Stomach smooth muscle (tissue), 2 donors: ENCODE results near the gene NLGN3.

Source experiments
- H3K27ac ChIP-seq: one replicate; pipeline ENCODE4 v1.7.0; 2013; ENCODE audit warnings: mild to moderate bottlenecking, low read length, inconsistent platforms
- H3K27me3 ChIP-seq, 2 donors: one replicate each; pipeline ENCODE4 v1.7.0; 2013; ENCODE audit warnings: low read length in 2 of 2; ENCODE audit not compliant: insufficient read depth in 2 of 2, control insufficient read depth in 1 of 2
- H3K36me3 ChIP-seq, 2 donors: one replicate each; pipeline ENCODE4 v1.7.0; 2013; ENCODE audit warnings: low read length in 2 of 2; ENCODE audit not compliant: control insufficient read depth in 2 of 2, insufficient read depth in 2 of 2
- H3K4me1 ChIP-seq: one replicate; pipeline ENCODE4 v1.7.0; 2013; ENCODE audit warnings: low read length; ENCODE audit not compliant: control insufficient read depth, insufficient read depth
- H3K4me3 ChIP-seq, 2 donors: one replicate each; pipeline ENCODE4 v1.7.0; 2013; ENCODE audit warnings: low read length in 2 of 2
- H3K9ac ChIP-seq, 2 donors: one replicate each; pipeline ENCODE4 v1.7.0; 2013; ENCODE audit warnings: low read length in 2 of 2, mild to moderate bottlenecking in 1 of 2
- H3K9me3 ChIP-seq, 2 donors: one replicate each; pipeline ENCODE4 v1.7.0; 2013; ENCODE audit warnings: low read length in 2 of 2; ENCODE audit not compliant: control insufficient read depth in 2 of 2
- donor health status: healthy.
- donor health status: Pancreatic carcinoma.

Gene NLGN3

DNA sequence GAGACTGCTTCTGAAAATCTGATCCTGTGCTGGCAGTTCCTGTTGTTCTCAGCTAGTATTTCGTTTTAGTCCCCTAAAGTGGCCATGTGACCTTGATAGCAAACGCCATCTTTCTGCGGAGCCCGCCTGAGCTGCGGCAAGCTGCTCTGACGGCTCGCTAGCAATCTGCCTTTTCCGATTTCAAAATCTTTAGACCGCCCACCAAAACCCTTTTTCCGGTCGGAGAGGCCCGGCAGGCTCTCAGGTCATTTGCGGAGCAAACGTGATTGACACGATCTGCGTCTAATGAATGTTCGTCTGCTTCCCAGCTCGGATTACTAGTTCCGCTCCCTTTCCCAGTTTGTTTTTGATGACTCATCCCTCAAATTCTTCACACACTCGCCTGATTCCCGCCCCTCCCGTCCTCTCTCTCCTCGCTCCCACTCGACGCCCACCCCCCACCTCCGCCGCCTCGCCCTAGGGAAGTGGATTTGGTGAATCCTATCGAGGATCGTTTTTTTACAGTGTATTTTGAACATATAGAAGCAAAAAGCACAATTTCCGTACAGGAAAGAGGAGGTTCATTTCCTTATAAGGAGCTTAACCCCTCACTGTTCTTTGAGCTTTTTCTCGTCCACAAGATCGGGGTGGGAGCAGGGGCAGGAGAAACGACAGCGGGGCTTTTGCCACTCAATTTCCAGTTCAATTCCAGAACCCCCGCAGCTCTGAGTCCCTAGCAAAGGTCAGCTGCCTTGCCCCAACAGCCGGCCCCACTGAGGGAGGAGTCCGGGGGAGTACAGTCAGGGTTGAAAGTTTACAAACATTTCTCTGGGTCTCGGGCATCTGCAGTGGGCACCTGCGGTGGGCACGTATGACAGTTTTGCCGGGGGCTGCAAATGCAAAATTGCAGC, 37.5 kb downstream of the NLGN3 start:
- H3K9me3 ChIP-seq, result no peaks in the 10 kb centered on the region
- peak overlapping the region; percentile 84 to 92 for H3K9ac ChIP-seq
- H3K27ac ChIP-seq, result peak overlapping the region; percentile 89
- peaks cover 3% of the 10 kb centered on the region for H3K4me1 ChIP-seq
- peak overlapping the region; percentile 71 to 73 for H3K4me3 ChIP-seq
- H3K36me3 ChIP-seq, result no peaks in the 10 kb centered on the region
- H3K27me3 ChIP-seq, result peaks cover 0 to 8% of the 10 kb centered on the region in 2 donors

DNA sequence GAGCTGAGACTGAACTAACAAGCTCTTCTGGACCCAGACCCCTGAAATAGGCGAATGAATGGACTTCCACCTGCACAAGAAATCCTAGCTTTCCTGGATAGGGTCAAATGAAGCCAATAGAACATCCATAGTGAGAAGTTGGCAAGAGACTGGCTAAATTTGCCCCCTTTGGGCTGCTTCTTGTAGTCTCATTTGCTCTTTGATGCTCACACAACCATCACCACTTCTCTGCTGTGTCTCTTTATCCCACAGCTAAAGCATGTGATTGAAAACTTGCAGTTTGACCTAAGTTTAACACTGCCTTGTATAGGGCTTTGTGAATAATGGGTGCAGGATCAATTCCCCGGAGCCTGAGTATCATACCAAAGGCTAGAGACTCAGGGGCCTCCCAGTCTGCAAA, 38.2 kb downstream of the NLGN3 start:
- H3K9me3 ChIP-seq, result no peaks in the 10 kb centered on the region
- peak overlapping the region in 1 of 2 donors; percentile 79 for H3K9ac ChIP-seq
- H3K4me3 ChIP-seq, result peak overlapping the region; percentile 67 to 71
- no peaks in the 10 kb centered on the region for H3K36me3 ChIP-seq
- peaks cover 3% of the 10 kb centered on the region for H3K4me1 ChIP-seq
- peak overlapping the region; percentile 89 for H3K27ac ChIP-seq
- peaks cover 0 to 7% of the 10 kb centered on the region in 2 donors for H3K27me3 ChIP-seq

DNA sequence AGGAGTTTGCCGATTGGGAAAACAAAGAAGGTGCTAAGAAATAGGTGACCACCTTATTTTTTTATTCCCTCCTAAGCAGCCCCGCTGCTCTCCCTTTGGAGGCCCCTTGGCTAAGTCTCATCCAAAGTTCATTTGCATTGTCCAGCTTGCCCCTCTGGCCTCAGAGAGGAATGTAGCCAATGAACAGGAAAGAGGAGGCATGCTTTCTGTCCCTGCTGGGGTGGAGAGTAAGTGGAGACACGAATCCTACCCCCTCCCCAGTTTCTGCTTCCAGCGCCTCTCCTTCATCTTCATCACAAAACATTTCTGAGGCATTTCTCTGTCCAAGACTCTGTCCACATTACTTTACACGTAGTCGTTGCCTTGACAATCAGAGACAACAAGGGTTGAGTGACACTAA, 38.7 kb downstream of the NLGN3 start:
- Histone ChIP-seq H3K9me3 (no peaks in the 10 kb centered on the region), H3K9ac (no peak overlapping the region), H3K4me3 (no peak overlapping the region), H3K27ac (no peak overlapping the region), H3K36me3 (no peaks in the 10 kb centered on the region), H3K4me1 (peaks cover 3% of the 10 kb centered on the region), H3K27me3 (peaks cover 0 to 6% of the 10 kb centered on the region in 2 donors)

DNA sequence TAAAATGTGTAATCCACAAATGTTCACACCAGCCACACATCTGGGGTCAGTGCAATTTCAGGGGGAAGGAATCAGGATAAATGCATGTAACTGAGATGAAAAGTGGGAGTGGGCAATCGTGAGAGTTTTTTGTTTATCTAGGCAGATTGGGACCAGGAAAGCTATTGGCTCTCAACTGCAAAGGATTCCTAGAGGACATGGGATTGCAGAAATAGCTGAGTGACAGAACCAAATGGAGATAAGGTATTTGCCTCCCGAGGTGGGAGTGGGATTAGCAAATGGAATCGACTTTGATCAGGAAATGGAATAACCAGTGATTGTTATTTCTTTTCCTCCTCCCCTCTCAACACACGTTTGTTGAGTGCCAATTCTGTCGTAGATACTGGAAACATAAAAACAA, 39.5 kb downstream of the NLGN3 start:
- Histone ChIP-seq H3K27ac (no peak overlapping the region), H3K36me3 (no peaks in the 10 kb centered on the region), H3K9ac (no peak overlapping the region), H3K4me3 (no peak overlapping the region), H3K4me1 (peaks cover 3% of the 10 kb centered on the region), H3K27me3 (peaks cover 0 to 5% of the 10 kb centered on the region in 2 donors), H3K9me3 (no peaks in the 10 kb centered on the region)

DNA sequence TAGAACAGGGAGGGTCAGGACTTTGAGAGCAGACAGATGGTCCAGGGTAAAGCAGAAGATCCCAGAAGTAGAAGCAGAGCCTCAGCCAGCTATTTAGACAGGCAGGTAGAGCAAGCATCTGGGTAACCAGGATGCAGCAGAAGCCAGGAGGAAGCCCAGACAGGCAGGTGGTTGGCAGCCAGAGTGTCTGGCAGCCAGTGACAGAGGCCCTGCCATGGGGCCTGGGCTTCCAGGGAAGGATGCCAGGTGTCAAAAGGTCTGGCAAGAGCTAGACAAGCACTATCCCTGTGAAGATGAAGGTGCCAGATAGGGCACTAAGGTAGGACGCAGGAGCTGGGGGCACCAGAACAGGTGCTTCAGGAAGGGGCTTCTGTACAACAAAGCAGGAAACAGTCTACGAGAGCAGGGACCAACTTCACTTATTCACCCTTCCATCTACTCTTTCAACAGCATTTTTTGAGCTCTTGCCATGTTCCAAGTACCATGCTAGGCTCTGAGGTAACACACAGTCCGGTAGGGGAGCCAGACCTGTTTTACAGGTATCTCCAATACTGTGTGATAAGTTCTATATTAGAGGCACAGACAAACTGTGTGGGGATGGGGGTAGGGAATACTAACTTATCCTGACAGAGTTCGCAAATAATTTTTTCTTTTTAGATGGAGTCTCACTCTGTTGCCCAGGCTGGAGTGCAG, 40.3 kb downstream of the NLGN3 start:
- Histone ChIP-seq H3K4me3 (no peak overlapping the region), H3K9ac (no peak overlapping the region), H3K9me3 (no peaks in the 10 kb centered on the region), H3K27me3 (peaks cover 0 to 4% of the 10 kb centered on the region in 2 donors), H3K4me1 (peaks cover 3% of the 10 kb centered on the region), H3K27ac (no peak overlapping the region), H3K36me3 (no peaks in the 10 kb centered on the region)

DNA sequence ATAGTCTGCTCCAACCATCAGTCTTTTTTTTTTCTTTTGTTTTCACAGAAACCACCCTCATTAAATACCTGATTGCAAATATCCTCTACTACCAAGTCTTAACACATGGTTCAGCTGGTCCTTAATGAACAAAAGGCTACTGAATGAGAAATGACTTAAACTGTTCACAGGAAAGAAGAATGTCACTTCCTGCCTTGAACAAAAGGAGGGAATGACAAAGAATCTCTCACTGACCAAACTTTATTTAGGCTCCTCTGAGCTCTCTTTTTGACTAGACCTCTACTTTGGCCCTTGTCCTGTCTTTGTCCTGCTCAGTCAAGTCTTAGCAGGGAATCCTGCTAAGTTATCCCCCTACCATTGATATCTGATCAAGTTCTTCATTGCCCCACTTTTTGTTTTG, 46.6 kb downstream of the NLGN3 start:
- Histone ChIP-seq H3K4me1 (no peaks in the 10 kb centered on the region), H3K4me3 (no peak overlapping the region), H3K36me3 (no peaks in the 10 kb centered on the region), H3K27me3 (peaks cover 0 to 3% of the 10 kb centered on the region in 2 donors), H3K27ac (no peak overlapping the region), H3K9me3 (no peaks in the 10 kb centered on the region), H3K9ac (no peak overlapping the region)

DNA sequence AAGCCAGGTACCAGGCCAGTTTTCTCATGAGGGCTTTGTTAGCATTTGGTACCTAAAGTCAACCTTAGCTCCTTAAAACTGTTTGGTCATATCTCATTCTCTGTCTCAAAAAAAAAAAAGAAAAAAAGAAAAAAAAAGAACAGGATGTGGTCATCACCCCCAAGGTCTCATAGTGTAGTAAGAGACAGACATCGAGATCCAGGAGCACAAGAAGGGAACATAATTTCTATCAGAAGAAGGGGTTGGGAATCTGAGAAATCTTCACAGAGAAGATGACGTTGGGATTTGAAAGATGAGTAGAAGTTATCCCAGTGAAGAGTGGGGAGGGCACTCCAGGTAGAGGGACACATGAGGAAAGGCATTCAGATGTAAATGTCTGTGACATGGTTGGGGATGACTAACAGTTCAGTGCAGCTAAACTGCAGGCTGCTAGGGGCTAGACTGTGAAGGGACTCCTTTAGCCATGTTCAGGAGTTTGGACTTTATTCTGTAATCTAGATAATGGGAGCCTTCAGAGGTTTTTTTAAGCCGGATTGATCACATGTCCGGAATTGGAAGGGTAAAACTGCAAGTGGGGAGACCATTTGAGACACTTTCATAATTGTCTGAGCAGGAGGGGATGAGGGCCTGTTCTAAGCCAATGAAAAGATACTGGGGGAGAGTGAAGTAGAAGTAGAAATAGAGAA, 51.5 kb downstream of the NLGN3 start:
- Histone ChIP-seq H3K9me3 (no peaks in the 10 kb centered on the region), H3K9ac (no peak overlapping the region), H3K4me1 (no peaks in the 10 kb centered on the region), H3K36me3 (no peaks in the 10 kb centered on the region), H3K4me3 (no peak overlapping the region), H3K27ac (no peak overlapping the region), H3K27me3 (peaks cover 0 to 8% of the 10 kb centered on the region in 2 donors)

DNA sequence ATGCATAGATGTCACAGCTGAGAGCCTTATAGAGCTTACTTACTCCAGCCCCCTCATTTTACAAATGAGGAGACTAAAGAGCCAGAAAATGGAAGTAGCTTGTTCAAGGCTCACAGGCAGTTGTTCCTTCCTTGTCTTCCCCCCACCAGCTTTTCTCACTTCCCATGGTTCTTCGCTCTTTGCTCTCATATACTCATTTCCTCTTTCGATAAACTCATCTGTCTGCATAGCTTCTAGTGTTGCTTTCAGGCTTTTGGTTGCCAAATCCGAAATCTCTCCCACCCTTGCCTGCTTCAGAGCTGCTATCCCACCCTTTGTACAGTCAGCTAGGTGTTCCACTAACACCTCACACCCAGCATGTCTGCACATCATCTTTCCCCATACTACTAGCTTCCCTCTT, 53.4 kb downstream of the NLGN3 start:
- H3K4me3 ChIP-seq, result no peak overlapping the region

DNA sequence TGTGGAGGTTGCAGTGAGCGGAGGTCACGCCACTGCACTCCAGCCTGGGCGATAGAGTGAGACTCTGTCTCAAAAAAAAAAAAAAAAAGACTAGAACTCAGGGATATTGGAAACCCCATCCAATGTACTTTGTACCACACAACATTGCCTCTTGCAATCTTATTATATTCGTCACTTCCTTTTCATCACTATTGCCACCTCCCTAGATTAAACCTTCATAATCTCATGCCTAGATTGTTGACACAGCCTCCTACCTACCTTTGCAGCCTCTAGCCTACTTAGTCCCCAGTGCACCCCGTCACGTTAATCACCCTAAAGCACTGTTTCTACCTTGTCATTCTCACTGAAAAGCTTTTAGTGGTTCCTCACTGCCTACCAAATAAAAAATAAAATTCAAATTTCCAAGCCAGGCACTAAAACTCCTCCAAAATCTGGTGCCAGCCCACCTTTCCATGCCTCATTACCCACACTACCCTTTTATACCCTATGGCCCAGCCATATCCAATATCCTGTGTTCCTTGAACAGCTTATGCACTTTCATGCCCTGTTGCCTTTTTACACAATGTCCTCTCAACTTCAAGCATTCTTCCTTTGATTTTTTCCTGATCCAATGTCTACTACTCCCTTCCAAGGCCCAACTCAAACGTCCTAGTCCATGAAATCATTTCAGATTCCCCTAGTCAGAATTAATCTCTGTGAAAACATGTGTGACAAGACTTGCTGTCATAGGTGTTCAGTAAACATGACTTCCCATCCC, 54.8 kb downstream of the NLGN3 start:
- H3K36me3 ChIP-seq, result no peaks in the 10 kb centered on the region
- no peaks in the 10 kb centered on the region for H3K4me1 ChIP-seq
- no peak overlapping the region for H3K27ac ChIP-seq
- no peak overlapping the region for H3K4me3 ChIP-seq
- peaks cover 0 to 8% of the 10 kb centered on the region in 2 donors for H3K27me3 ChIP-seq
- no peaks in the 10 kb centered on the region for H3K9me3 ChIP-seq
- H3K9ac ChIP-seq, result no peak overlapping the region

More for the DNA sequence above, 53.4 kb downstream of the NLGN3 start:
- Histone ChIP-seq H3K27ac (no peak overlapping the region), H3K27me3 (peaks cover 0 to 8% of the 10 kb centered on the region in 2 donors), H3K9me3 (no peaks in the 10 kb centered on the region), H3K4me1 (no peaks in the 10 kb centered on the region), H3K9ac (no peak overlapping the region), H3K36me3 (no peaks in the 10 kb centered on the region)

DNA sequence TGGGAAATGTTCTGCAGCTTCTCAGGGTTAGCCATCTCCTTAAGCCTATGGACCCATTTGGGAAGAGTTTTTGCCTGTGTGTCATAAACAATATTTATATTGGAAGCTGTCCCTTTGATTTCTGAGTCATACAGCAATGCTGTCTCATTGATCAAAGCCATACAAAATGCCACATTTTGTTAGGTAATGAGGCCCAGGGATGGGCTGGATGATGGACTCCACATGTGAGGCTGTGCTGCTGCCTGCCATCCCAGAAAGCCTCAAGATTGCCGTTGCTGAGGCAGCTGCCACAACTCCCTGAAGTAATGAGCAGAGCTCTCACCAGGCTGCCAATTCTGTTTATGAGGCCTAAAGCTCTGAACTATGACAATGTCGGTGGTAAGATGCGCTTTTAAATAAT, 66.2 kb downstream of the NLGN3 start:
- Histone ChIP-seq H3K9ac (no peak overlapping the region), H3K27me3 (peaks cover 0 to 16% of the 10 kb centered on the region in 2 donors), H3K9me3 (no peaks in the 10 kb centered on the region)

More for the DNA sequence above, 66.2 kb downstream of the NLGN3 start:
- Histone ChIP-seq H3K4me3 (no peak overlapping the region), H3K27ac (no peak overlapping the region), H3K36me3 (no peaks in the 10 kb centered on the region), H3K4me1 (no peaks in the 10 kb centered on the region)
